Measurements from ENCODE around the gene NAP1L5.
A peak's percentile ranks its signal among the peaks of the same experiment; 100 is the strongest.

Gene NAP1L5

DNA sequence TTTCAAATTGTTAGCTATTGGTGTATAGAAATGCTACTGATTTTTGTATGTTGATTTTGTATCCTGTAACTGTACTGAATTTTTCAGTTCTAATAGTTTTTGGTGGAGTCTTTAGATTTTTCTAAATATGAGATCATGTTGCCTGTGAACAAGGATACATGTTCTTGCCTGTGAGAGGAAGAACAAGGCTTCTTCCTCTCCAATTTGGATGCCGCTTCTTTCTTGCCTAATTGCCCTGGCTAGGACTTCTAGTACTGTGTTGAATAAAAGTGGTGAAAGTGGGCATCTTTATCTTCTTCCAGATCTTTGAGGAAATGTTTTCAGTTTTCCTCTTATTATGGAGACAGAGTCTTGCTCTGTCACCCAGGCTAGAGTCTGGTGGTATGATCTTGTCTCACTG lies 16.2 kb upstream of the NAP1L5 start:
- no peaks in the 10 kb centered on the region for H3K4me1 ChIP-seq
- peaks cover 2% of the 10 kb centered on the region; the same call in 1 of the 2 replicates for H3K9me3 ChIP-seq
- no peaks in the 10 kb centered on the region; the same call in 1 of the 2 replicates for H3K27me3 ChIP-seq (ENCODE audit: low read depth)
- in situ Hi-C loops (cut with MboI; ENCODE audit: low sequenced_read_pairs), result no loop called here
- no peaks in the 10 kb centered on the region; the same call in 1 of the 2 replicates for H3K36me3 ChIP-seq (replicated peaks)
- H3K4me3 ChIP-seq, result no peak overlapping the region
- no peak for DNase-seq (ENCODE audit: low spot score in 2 of 2)

- H3K9me3 ChIP-seq, result no peaks in the 10 kb centered on the region
- no peaks in the 10 kb centered on the region; the same call in 1 of the 2 replicates for H3K36me3 ChIP-seq (replicated peaks)
- DNase-seq (ENCODE audit: low spot score in 2 of 2), result no peak
- H3K4me3 ChIP-seq, result no peak overlapping the region
- in situ Hi-C loops (cut with MboI; ENCODE audit: low sequenced_read_pairs), result loop anchor here (10.0 kb wide), 1 partner anchor 315 kb away; no protein-coding TSS in a partner anchor
- H3K4me1 ChIP-seq, result no peaks in the 10 kb centered on the region
- no peaks in the 10 kb centered on the region; the same call in 1 of the 2 replicates for H3K27me3 ChIP-seq (ENCODE audit: low read depth)
These were observed 12.4 kb upstream of the NAP1L5 start for GRCh38 chr4:88709989-88710388.

DNA sequence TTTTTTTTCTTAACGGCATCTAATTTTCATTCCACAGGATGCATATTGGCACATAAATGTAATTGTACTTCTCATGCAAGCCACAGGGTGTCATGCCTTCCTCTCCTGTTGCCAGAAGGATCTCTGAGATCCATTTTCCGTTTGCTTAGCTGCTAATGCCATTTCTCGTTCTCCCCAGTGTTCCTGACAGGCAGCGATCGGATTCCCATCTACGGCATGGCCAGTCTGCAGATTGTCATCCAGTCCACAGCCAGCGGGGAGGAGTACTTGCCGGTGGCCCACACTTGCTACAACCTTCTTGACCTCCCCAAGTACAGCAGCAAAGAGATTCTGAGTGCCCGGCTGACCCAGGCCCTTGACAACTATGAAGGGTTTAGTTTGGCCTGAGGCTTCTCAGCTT lies 8.9 kb upstream of the NAP1L5 start:
- Histone ChIP-seq H3K9me3 (no peaks in the 10 kb centered on the region), H3K27me3 (ENCODE audit: low read depth) (no peaks in the 10 kb centered on the region), H3K36me3 (replicated peaks) (no peaks in the 10 kb centered on the region), H3K4me1 (no peaks in the 10 kb centered on the region), H3K4me3 (no peak overlapping the region)
- in situ Hi-C loops (cut with MboI; ENCODE audit: low sequenced_read_pairs), result loop anchor here (10.0 kb wide), 1 partner anchor 318 kb away; no protein-coding TSS in a partner anchor
- DNase-seq (ENCODE audit: low spot score in 2 of 2), result peak; percentile 57 to 70

DNA sequence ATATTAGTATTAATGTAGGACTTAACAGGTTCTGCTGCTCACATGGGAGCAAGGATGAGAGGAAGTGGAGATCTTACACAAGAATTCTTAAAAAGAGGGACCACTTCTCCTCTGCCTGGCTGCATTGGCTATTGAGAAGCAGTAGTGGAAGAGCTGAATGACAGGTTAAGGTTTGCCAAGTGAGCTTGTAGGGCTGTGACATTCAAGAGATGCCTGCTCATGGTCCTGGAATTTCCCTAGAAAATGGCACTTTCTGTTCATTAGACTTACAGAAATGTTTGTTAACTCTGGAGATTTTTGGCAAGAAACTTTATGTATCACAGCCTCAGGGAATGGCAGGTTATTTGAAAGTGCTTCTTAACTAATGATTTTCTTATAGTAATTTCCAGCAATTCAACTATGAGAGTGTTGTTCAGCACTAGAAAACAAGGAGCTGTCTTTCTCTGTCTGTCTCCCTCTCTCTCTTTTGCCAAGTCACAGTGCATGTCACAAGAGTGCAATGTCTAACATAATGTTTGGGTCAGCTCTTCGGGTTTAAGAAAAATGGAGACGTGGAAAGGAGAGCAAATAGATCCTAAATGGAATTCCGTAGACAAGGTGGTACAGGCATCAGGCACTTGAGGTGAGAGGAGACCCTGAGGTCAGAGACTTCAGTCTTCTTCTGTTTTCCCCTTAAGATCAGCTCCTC lies 8.3 kb upstream of the NAP1L5 start:
- in situ Hi-C loops (cut with MboI; ENCODE audit: low sequenced_read_pairs), result loop anchor here (10.0 kb wide), 1 partner anchor 319 kb away; no protein-coding TSS in a partner anchor
- Histone ChIP-seq H3K4me1 (no peaks in the 10 kb centered on the region), H3K36me3 (replicated peaks) (no peaks in the 10 kb centered on the region), H3K9me3 (no peaks in the 10 kb centered on the region), H3K4me3 (no peak overlapping the region), H3K27me3 (ENCODE audit: low read depth) (no peaks in the 10 kb centered on the region)
- no peak for DNase-seq (ENCODE audit: low spot score in 2 of 2)

DNA sequence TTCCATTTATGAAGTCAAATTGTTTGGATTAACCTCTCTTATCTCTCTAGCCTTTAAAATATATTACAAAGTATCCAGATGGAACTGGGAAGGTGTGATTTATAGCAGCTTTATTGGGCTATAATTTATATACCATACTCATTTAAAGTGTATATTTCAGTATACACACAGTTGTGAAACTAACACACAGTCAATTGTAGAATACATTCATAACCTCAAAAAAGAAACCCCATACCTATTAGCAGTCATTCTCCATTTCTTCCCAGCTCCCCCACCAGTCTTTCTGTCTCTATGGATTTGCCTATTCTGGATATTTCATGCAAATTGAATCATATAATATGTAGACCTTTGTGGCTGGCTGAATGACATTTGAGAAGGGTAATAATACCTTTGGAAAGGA lies 7.6 kb upstream of the NAP1L5 start:
- DNase-seq (ENCODE audit: low spot score in 2 of 2), result no peak
- Histone ChIP-seq H3K4me1 (no peaks in the 10 kb centered on the region), H3K9me3 (no peaks in the 10 kb centered on the region), H3K4me3 (no peak overlapping the region), H3K27me3 (ENCODE audit: low read depth) (no peaks in the 10 kb centered on the region), H3K36me3 (replicated peaks) (no peaks in the 10 kb centered on the region)
- in situ Hi-C loops (cut with MboI; ENCODE audit: low sequenced_read_pairs), result loop anchor here (10.0 kb wide), 1 partner anchor 320 kb away; no protein-coding TSS in a partner anchor

- Histone ChIP-seq H3K9me3 (no peaks in the 10 kb centered on the region), H3K27me3 (ENCODE audit: low read depth) (no peaks in the 10 kb centered on the region), H3K4me1 (peaks cover 3% of the 10 kb centered on the region; the same call in 1 of the 2 replicates), H3K36me3 (replicated peaks) (no peaks in the 10 kb centered on the region), H3K4me3 (no peak overlapping the region)
- DNase-seq (ENCODE audit: low spot score in 2 of 2), result no peak
- in situ Hi-C loops (cut with MboI; ENCODE audit: low sequenced_read_pairs), result loop anchor here (10.0 kb wide), 1 partner anchor 322 kb away; no protein-coding TSS in a partner anchor
These were observed 5.2 kb upstream of the NAP1L5 start for GRCh38 chr4:88702782-88703181.

DNA sequence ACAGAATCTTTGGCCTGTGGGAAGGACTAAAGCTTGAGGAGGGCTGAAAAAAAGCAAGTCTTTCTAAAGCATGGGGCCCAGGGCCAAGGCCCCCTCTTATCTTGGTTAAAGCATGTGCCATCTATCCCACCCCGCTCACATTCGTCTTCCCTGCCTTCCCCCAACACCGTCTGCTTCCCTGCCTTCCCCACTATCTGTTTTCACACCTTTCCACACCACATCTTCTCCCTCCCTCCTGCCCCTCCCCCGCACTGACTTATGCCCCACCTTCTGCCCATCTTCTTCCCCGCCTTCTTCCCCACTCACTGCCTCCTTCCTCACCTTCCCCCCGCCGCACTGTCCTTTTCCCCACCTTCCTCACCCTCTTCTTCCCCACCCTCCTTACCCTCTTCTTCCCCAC lies 890 bp upstream of the NAP1L5 start:
- Histone ChIP-seq H3K36me3 (replicated peaks) (no peaks in the 10 kb centered on the region), H3K4me1 (peaks cover 6% of the 10 kb centered on the region; the same call in 1 of the 2 replicates), H3K9me3 (no peaks in the 10 kb centered on the region), H3K4me3 (no peak overlapping the region), H3K27me3 (ENCODE audit: low read depth) (no peaks in the 10 kb centered on the region)
- peak in 1 of 2 experiments; percentile 17 for DNase-seq (ENCODE audit: low spot score in 2 of 2)
- in situ Hi-C loops (cut with MboI; ENCODE audit: low sequenced_read_pairs), result no loop called here

DNA sequence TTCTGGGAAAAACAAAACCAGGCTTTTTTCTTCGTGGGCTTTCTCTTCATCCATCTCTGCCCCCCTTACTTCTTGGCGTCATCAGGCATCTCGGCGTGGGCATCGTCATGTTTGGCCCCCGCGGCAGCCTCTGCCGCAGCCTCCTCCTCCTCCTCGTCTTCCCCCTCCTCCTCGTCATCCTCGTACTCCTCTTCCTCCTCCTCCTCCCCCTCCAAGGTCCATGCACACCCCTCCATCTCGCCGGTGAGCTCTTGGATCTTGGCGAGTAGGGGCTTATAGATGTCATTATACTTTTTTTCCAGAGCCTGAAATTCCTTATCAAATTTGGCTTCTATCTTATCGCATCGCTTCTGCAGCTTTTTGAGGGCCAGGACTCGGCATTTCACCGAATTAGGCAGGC lies 488 bp downstream of the NAP1L5 start:
- Histone ChIP-seq H3K9me3 (no peaks in the 10 kb centered on the region), H3K36me3 (replicated peaks) (no peaks in the 10 kb centered on the region), H3K27me3 (ENCODE audit: low read depth) (no peaks in the 10 kb centered on the region), H3K4me1 (peaks cover 6% of the 10 kb centered on the region; the same call in 1 of the 2 replicates), H3K4me3 (peak overlapping the region; percentile 79)
- in situ Hi-C loops (cut with MboI; ENCODE audit: low sequenced_read_pairs), result no loop called here
- DNase-seq (ENCODE audit: low spot score in 2 of 2), result peak in 1 of 2 experiments; percentile 27

DNA sequence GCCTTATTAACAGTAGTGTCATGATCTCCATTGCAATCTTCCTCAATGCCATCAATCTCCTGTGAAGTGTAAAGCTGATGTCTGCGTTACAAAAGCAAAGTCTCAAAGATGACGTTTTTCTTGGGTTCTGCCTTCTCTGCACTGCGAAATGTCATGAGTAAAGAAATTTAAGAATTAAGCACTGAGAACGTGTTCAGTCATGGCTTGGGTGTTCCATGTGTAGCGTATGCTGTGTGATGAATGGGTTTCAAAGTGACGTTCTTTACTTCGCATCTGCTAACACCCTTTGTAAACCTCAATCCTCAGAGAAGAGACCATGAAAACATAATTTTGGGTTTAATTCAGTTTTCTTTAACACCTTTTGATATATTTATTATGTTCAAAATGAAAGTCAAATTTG lies 999 bp downstream of the NAP1L5 start:
- Histone ChIP-seq H3K27me3 (ENCODE audit: low read depth) (no peaks in the 10 kb centered on the region), H3K9me3 (no peaks in the 10 kb centered on the region), H3K36me3 (replicated peaks) (no peaks in the 10 kb centered on the region), H3K4me1 (peaks cover 6% of the 10 kb centered on the region; the same call in 1 of the 2 replicates), H3K4me3 (peak overlapping the region; percentile 79)
- no peak for DNase-seq (ENCODE audit: low spot score in 2 of 2)
- in situ Hi-C loops (cut with MboI; ENCODE audit: low sequenced_read_pairs), result no loop called here

DNA sequence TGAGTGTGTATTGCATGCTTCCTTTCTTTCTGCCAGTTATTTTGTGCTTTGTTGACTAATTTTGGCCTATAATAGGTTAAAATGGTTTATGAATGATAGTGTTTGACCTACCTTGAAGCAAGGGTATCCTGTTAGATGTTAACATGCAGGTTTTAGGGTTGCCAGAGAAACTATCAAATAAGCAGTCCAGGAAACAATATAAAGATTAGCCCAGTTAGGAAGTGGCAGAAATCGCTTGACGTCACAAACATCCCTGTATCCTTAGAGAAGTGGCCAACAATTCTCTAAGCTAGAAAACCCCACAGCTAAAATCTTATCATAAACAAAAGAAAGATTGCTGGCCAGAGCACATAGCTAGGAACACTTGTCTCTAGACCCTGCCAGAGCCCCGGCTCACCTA lies 3.8 kb downstream of the NAP1L5 start:
- Histone ChIP-seq H3K4me1 (peaks cover 6% of the 10 kb centered on the region; the same call in 1 of the 2 replicates), H3K4me3 (no peak overlapping the region), H3K9me3 (no peaks in the 10 kb centered on the region), H3K27me3 (ENCODE audit: low read depth) (no peaks in the 10 kb centered on the region), H3K36me3 (replicated peaks) (no peaks in the 10 kb centered on the region)
- no peak for DNase-seq (ENCODE audit: low spot score in 2 of 2)
- in situ Hi-C loops (cut with MboI; ENCODE audit: low sequenced_read_pairs), result no loop called here

- H3K4me3 ChIP-seq, result no peak overlapping the region
- no peaks in the 10 kb centered on the region for H3K9me3 ChIP-seq
- H3K27me3 ChIP-seq (ENCODE audit: low read depth), result no peaks in the 10 kb centered on the region
- no peaks in the 10 kb centered on the region for H3K4me1 ChIP-seq
- no peaks in the 10 kb centered on the region for H3K36me3 ChIP-seq (replicated peaks)
- DNase-seq (ENCODE audit: low spot score in 2 of 2), result no peak
- in situ Hi-C loops (cut with MboI; ENCODE audit: low sequenced_read_pairs), result no loop called here
These were observed 7.3 kb downstream of the NAP1L5 start for GRCh38 chr4:88690355-88690754.

- Histone ChIP-seq H3K4me3 (no peak overlapping the region), H3K9me3 (no peaks in the 10 kb centered on the region), H3K27me3 (ENCODE audit: low read depth) (no peaks in the 10 kb centered on the region), H3K4me1 (peaks cover 5% of the 10 kb centered on the region), H3K36me3 (replicated peaks) (no peaks in the 10 kb centered on the region)
- in situ Hi-C loops (cut with MboI; ENCODE audit: low sequenced_read_pairs), result no loop called here
- DNase-seq (ENCODE audit: low spot score in 2 of 2), result no peak
These were observed 16.4 kb downstream of the NAP1L5 start for GRCh38 chr4:88681209-88681608.

- Histone ChIP-seq H3K4me3 (no peak overlapping the region), H3K4me1 (peaks cover 5% of the 10 kb centered on the region), H3K9me3 (no peaks in the 10 kb centered on the region), H3K27me3 (ENCODE audit: low read depth) (no peaks in the 10 kb centered on the region), H3K36me3 (replicated peaks) (no peaks in the 10 kb centered on the region)
- in situ Hi-C loops (cut with MboI; ENCODE audit: low sequenced_read_pairs), result no loop called here
- DNase-seq (ENCODE audit: low spot score in 2 of 2), result no peak
These were observed 22.1 kb downstream of the NAP1L5 start for GRCh38 chr4:88675543-88675942.

DNA sequence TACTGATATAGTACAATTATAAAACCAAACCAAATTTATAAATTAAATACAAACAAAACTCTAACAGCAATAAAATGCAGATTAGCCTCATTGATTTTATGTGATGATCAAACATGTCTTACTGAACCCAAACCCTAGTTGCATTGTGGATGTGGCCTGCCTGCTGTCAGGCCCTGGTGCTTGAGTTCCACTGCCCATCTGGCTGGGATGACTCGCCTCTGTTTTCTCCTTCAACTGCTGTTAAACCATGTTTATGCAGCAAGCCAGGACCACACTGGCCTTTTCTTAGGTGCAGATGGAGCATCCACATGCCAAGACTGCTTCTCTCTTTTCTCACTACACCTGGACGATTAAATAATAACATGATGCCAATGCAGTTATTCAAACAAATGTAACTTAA lies 22.6 kb downstream of the NAP1L5 start:
- Histone ChIP-seq H3K4me3 (no peak overlapping the region), H3K27me3 (ENCODE audit: low read depth) (no peaks in the 10 kb centered on the region), H3K9me3 (no peaks in the 10 kb centered on the region), H3K4me1 (peaks cover 4% of the 10 kb centered on the region), H3K36me3 (replicated peaks) (no peaks in the 10 kb centered on the region)
- no peak for DNase-seq (ENCODE audit: low spot score in 2 of 2)
- in situ Hi-C loops (cut with MboI; ENCODE audit: low sequenced_read_pairs), result no loop called here

All from HAP-1 (cell line).